Transverse colon (tissue), 4 donors: ENCODE data around the gene TRPM2. TPM values are rescaled to one million over a fixed set of nuclear protein-coding genes. Genes with fewer than 3 reads are reported as not detected.

Experiments used
- DNase-seq: peaks from one replicate; pipeline ENCODE4 v3.0.0-alpha.2; 2019
- H3K27ac ChIP-seq, 4 donors: fragments of 200-600 bp; sonication (generic); 2 replicates each; pipeline ENCODE4 v1.5.1; 2016 to 2018; ENCODE audit warnings: inconsistent platforms in 4 of 4
- H3K27me3 ChIP-seq: fragments of 200-600 bp; sonication (generic); 2 replicates; pipeline ENCODE4 v1.5.1; 2017; ENCODE audit warnings: inconsistent platforms
- H3K36me3 ChIP-seq, 4 donors: fragments of 200-600 bp; sonication (generic); 2 replicates each; pipeline ENCODE4 v1.5.1; 2017 to 2019; ENCODE audit warnings: inconsistent platforms in 4 of 4
- H3K4me1 ChIP-seq, 4 donors: fragments of 200-600 bp; sonication (generic); 2 replicates each; pipeline ENCODE4 v1.5.1; 2017 to 2020; ENCODE audit warnings: inconsistent platforms in 4 of 4
- H3K4me3 ChIP-seq, 4 donors: fragments of 200-600 bp; sonication (generic); 1 replicate in 1 of 4; 2 replicates in 3 of 4; pipeline versions ENCODE4 v1.5.1 to v1.6.1; 2017 to 2019; ENCODE audit warnings: inconsistent platforms in 4 of 4
- H3K9me3 ChIP-seq, 2 donors: fragments of 200-600 bp; sonication (generic); 2 replicates each; pipeline ENCODE4 v1.5.1; 2017 to 2019; ENCODE audit warnings: inconsistent platforms in 2 of 2
- CTCF ChIP-seq, 5 experiments: fragments of 200-600 bp in 3 of 5; fragments of 450-650 bp in 2 of 5; sonication (generic) in 3 of 5; IDR thresholded peaks; 1 replicate in 2 of 5; 2 replicates in 3 of 5; pipeline ENCODE4 v1.5.1; 2016 to 2017; ENCODE audit warnings: antibody characterized with exemption in 5 of 5, inconsistent platforms in 3 of 5, mild to moderate bottlenecking in 2 of 5, moderate library complexity in 1 of 5
- EP300 ChIP-seq: sonication (generic); formaldehyde crosslinking; IDR thresholded peaks from one replicate; pipeline ENCODE4 v1.6.1; 2017; ENCODE audit warnings: antibody characterized with exemption, low read depth
- POLR2A ChIP-seq: fragments of 450-650 bp; IDR thresholded peaks from one replicate; pipeline ENCODE4 v1.6.1; 2016; ENCODE audit warnings: antibody characterized with exemption, mild to moderate bottlenecking, moderate library complexity
- POLR2AphosphoS5 ChIP-seq, 3 donors: sonication (generic); formaldehyde crosslinking; IDR thresholded peaks; one replicate each; pipeline ENCODE4 v1.6.1; 2016; ENCODE audit warnings: antibody characterized with exemption in 3 of 3
- WGBS, 2 donors: methylation state at CpG; one replicate each; pipeline ENCODE4 v1.1.5; 2018; ENCODE audit warnings: low coverage in 1 of 2; 5-methylcytosine and 5-hydroxymethylcytosine counted together
- in situ Hi-C, 4 donors: fragments of 200-750 bp; cut with MboI; loops; one replicate each; pipeline versions ENCODE4 v1.15.0 to v1.15.1; 2017; ENCODE audit warnings: low sequenced_read_pairs in 3 of 4, low pct_ligation_motif_present in 1 of 4, low pct_unique_long_range_greater_than_20kb in 1 of 4
- intact Hi-C: fragments of 100-400 bp; cut with DNase I; formaldehyde crosslinking; loops from one replicate; pipeline ENCODE4 v1.15.1; 2023; ENCODE audit warnings: low total_unique reads
- total RNA-seq, 4 donors: library from RNA; depleted of rRNA; stranded (reverse); fragments of >200 nt; gene quantifications; one replicate each; pipeline ENCODE4 v1.1.0, GENCODE V29; 2016

Gene TRPM2
- total RNA-seq, 4 donors from 2014 or later: 2.3 to 2.9 (median 2.6) TPM; not detected in 1

- 83% methylated on average over 15 of the region's 19 CpGs; no CpG with 5 or more reads in 1 of the 2 donors for WGBS, 2 donors
- TF ChIP-seq CTCF (IDR thresholded peaks at IDR 0.05) (no peak), EP300 (no peak), POLR2A (no peak), POLR2AphosphoS5 (IDR thresholded peaks at IDR 0.05) (no peak)
- intact Hi-C loops (no loop called here), in situ Hi-C loops (no loop called here)
- Histone ChIP-seq H3K36me3 (no peaks in the 10 kb centered on the region), H3K27ac (peak overlapping the region in 3 of 4 donors; percentile 63 to 69 (median 69)), H3K9me3 (no peaks in the 10 kb centered on the region), H3K4me3 (no peak overlapping the region), H3K4me1 (peaks cover 4 to 15% (median 8%) of the 10 kb centered on the region in 4 donors), H3K27me3 (peaks cover 13% of the 10 kb centered on the region)
- DNase-seq: no peak
Observed at GRCh38 chr21:44437696-44438431, 84.4 kb downstream of the TRPM2 start.

- peak; percentile 50 for DNase-seq
- 48 to 57% methylated on average over 7 to 31 of the region's 34 CpGs for WGBS, 2 donors
- H3K4me3 ChIP-seq: peak overlapping the region in 2 of 4 donors; percentile 19 to 22
- H3K27me3 ChIP-seq: peaks cover 13% of the 10 kb centered on the region
- H3K9me3 ChIP-seq: no peaks in the 10 kb centered on the region
- peak overlapping the region; percentile 42 to 69 (median 66) for H3K27ac ChIP-seq
- in situ Hi-C loops (no loop called here), intact Hi-C loops (no loop called here)
- TF ChIP-seq POLR2AphosphoS5 (IDR thresholded peaks at IDR 0.05): peak; percentile 14 to 44 (median 20)
- TF ChIP-seq EP300: no peak
- no peaks in the 10 kb centered on the region for H3K36me3 ChIP-seq
- H3K4me1 ChIP-seq: peaks cover 4 to 15% (median 8%) of the 10 kb centered on the region in 4 donors
Observed at GRCh38 chr21:44438531-44439210, 85.2 kb downstream of the TRPM2 start.

- TF ChIP-seq POLR2A (no peak), CTCF (IDR thresholded peaks at IDR 0.05) (no peak), EP300 (no peak), POLR2AphosphoS5 (IDR thresholded peaks at IDR 0.05) (no peak)
- Histone ChIP-seq H3K27me3 (peaks cover 13% of the 10 kb centered on the region), H3K9me3 (no peaks in the 10 kb centered on the region), H3K27ac (peak overlapping the region in 3 of 4 donors; percentile 63 to 69 (median 69)), H3K4me3 (no peak overlapping the region), H3K4me1 (peaks cover 4 to 15% (median 8%) of the 10 kb centered on the region in 4 donors), H3K36me3 (no peaks in the 10 kb centered on the region)
- intact Hi-C loops (no loop called here), in situ Hi-C loops (no loop called here)
- 66% methylated on average over 11 of the region's 11 CpGs; no CpG with 5 or more reads in 1 of the 2 donors for WGBS, 2 donors
- no peak for DNase-seq
Observed at GRCh38 chr21:44439211-44439600, 85.8 kb downstream of the TRPM2 start.

- TF ChIP-seq CTCF (IDR thresholded peaks at IDR 0.05): no peak
- DNase-seq: no peak
- WGBS, 2 donors: 76 to 79% methylated on average over 6 to 26 of the region's 33 CpGs
- Histone ChIP-seq H3K4me1 (peaks cover 4 to 15% (median 8%) of the 10 kb centered on the region in 4 donors), H3K9me3 (no peaks in the 10 kb centered on the region), H3K36me3 (no peaks in the 10 kb centered on the region), H3K27ac (no peak overlapping the region), H3K27me3 (peaks cover 15% of the 10 kb centered on the region), H3K4me3 (no peak overlapping the region)
- in situ Hi-C loops (no loop called here), intact Hi-C loops (no loop called here)
Observed at GRCh38 chr21:44440241-44441040, 87.0 kb downstream of the TRPM2 start.
